Dermis blood vessel endothelial cell (primary cell): ENCODE data around the gene HGD. TPM values are rescaled to one million over a fixed set of nuclear protein-coding genes. Genes with fewer than 3 reads are reported as not detected.
"Not testable (repeated sequence)": the region's sequence is repeated elsewhere in the genome, so short reads cannot be mapped to it uniquely, and the experiment has no call there.

Source experiments
- DNase-seq: peaks from one replicate; pipeline ENCODE4 v3.0.0; 2010
- total RNA-seq: library from RNA; depleted of rRNA; stranded (reverse); fragments of >200 nt; gene quantifications from 2 replicates; pipeline ENCODE4 v1.2.3, GENCODE V29; 2014

HGD gene
- total RNA-seq, 1 donor from 2014 or later, result 2.4 TPM

DNA sequence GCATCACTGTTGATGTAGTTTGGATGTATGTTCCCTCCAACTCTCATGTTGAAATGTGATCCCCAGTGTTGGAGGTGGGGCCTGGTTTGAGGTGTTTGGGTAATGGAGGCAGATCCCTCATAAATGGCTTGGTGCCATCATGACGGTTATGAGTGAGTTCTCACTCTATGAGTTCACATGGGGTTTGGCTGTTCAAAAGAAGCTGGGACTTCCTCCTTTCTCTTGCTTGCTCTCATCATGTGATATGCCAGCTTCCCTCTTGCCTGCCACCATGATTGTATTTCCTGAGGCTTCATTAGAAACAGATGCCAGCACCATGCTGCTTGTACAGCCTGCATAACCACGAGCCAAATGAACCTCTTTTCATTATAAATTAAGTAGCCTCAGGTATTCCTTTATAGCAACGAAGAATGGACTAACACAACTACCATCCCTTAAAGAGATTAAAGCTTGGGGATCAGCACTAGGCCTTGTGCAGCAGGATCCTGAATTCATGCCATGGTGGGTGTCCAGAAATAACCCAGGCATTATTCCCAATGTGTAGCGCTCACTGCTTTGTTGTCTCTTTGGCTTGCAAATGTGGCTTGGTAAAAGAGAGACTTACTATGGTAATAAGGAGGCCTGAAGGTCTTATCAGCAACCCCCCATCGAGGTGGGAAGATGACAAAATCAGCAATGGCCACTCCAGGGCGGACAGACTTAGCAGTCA lies 44.0 kb downstream of the HGD start:
- DNase-seq, result no peak

GRCh38 chr3:120636795-120637401 lies 45.1 kb downstream of the HGD start:
- DNase-seq, result no peak

DNA sequence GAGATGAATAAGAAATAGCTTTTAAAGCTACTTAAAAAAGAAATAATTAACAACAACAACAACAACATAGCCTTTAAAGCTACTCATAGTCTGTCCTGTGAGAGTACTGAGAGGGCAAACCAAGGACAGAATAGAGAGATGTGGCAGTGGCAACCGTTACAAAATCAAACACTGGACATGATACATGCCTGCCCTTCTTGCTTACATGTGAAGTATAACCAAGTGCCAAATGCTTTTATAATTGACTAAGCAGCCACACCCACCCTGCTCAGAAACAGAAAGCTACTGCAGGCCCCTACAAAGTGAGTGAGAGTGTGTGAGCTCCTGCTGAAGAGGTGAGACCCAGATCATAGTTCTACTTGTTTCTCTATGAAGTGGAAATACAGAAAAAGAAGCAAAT lies 47.5 kb downstream of the HGD start:
- no peak for DNase-seq

GRCh38 chr3:120625159-120625586 lies 56.9 kb downstream of the HGD start:
- DNase-seq, result peak; percentile 17

GRCh38 chr3:120623727-120624093 lies 58.3 kb downstream of the HGD start:
- no peak for DNase-seq

- DNase-seq, result peak; percentile 31
These were observed 58.9 kb downstream of the HGD start for GRCh38 chr3:120622870-120623726.

DNA sequence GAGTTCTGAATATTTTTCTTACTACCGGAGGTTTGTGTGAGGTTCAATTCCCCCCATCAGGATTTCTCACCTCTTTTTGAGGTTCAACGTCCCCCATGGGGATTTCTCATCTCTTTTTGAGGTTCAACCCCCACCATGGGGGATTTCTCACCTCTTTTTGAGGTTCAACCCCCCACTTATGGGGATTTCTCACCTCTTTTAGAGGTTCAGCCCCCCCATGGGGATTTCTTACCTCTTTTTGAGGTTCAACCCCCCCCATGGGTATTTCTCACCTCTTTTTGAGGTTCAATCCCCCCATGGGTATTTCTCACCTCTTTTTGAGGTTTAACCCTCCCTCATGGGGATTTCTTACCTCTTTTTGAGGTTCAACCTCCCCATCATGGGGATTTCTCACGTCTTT lies 59.6 kb downstream of the HGD start:
- DNase-seq, result no peak

DNA sequence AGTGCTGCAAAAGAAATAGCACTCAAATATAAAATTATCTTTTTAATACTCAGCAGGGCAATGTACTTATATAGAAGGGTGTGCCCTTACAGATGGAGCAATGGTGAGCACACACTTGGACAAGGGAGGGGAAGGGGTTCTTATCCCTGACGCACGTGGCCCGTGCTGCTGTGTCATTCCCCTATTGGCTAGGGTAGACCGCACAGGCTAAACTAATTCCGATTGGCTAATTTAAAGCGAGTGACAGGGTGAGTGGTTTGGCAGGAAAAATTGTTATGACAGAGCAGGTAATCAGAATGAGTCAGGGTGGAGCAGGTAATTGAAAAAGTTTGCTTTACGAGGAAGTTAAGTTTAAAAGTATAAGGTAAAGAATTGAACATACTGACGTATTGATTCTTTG lies 65.3 kb downstream of the HGD start:
- DNase-seq, result not testable (repeated sequence)

DNA sequence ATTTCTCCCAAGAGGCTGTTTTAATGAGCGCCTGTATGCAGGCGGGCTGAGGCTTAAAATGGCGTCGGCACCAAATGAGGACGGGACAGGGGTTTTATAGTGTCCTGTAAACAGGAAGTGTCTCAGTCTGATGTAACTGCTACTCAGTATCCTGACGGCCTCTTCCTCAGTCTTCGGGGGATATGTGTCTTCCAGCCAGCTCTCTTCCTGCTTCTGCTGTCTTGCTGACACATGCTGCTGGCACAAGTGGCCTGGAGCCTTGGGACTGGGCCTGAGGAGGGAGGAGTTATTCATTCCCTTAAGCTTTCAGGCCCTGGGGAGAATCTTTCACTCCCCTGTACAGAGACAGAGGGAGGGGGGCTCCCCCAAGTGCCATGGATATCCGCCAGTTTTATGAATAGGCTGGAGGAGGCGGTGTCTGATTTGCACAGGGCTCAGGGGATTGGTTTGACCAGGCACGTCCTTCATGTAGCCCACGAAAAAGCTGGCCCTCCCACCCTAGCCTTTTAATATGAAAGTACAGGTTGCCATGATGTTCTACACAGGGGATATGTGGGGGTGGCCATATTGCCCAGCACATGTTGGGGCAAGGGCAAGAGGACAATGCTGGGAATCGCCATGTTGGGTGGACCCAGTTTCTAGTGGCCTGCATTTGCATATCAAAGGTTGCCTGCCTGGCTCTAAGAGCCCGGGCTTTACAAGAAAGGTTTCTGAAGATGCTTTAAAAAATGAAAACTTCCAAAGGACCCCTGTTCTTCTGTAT lies 66.0 kb downstream of the HGD start:
- DNase-seq, result peak; percentile 84

DNA sequence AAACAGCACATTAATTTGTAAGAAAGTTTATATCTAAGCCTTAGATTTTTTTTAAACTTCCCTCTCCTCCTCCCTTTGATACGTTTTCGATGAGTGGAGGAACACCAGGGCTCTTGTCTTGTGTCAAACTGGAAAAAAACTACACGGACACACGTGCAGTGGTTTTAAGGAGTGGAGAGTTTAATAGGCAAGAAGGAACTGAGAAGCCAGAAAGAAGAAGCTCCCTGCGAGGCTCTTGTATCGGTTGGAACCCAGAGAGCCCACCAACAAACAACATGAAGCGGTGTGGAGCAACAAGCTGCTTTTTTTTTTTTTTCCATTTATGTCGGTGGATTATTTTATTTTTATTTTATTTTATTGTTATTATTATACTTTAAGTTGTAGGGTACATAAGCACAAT lies 67.3 kb downstream of the HGD start:
- no peak for DNase-seq

GRCh38 chr3:120608506-120608905 lies 73.5 kb downstream of the HGD start:
- DNase-seq, result no peak

DNA sequence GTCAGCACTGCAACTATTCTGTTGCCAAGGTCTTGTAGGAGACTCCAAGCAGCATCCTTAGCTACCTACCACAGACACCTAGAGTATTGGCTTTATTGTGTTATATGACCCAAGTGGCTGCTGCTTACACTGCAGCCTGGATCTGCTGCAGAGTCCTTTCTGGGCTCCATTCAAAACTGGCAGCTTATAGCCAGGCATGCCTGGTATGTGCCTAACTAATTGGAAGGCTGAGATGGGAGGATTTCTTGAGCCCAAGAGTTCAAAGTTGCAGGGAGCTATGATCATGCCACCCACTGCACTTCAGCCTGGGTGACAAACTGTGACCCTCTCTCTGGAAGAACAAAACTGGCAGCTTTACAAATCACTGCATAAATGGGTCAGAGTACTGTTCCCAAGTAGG lies 77.3 kb downstream of the HGD start:
- no peak for DNase-seq

- no peak for DNase-seq
These were observed 77.7 kb downstream of the HGD start for GRCh38 chr3:120604382-120604781.

- no peak for DNase-seq
These were observed 79.4 kb downstream of the HGD start for GRCh38 chr3:120602682-120603081.

DNA sequence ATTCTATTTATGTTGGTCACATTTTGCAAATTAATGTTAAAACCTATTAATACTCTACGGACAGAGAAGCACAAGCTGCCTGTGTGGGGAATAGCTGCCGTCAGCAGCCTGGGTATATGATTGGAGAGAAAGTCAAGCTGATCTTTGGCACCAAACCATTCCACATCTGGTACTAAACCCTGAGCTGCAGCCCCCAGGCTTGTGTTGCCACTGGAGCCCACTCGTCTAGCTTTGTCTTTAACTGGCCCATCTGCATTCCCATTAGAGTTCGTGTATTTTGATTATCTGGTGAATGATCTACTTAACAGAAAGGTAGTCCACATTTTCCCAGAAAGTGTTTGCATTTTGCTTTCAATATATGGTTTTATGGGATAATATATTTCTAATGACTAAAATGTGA lies 80.5 kb downstream of the HGD start:
- no peak for DNase-seq

GRCh38 chr3:120599211-120599610 lies 82.8 kb downstream of the HGD start:
- no peak for DNase-seq

DNA sequence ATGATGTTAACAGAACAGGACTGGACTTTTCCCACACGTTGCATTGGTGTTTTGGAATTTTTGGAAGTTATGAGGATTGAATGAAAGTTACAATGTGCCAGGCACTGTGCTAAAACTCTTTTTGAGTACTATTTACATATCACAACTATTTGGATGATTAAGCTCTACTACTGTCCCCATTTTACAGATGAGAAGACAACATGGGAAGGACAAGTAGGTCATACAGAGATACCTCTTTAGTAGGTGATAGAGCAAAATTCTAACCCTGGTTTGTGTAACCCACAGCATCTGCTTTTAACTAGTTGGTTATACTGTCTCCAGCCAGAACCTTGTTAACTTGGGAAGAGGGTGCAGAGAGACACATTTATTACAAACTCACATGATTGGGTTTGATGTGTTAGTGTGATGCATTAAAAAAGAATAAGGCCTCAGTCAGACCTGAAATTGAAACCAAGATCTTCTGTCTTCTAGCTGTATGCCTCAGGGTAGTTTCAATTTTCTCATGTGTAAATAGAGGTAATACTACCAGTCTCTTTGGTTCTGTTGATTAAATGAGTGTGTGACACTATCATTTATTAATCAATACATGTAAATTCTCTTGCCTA lies 84.5 kb downstream of the HGD start:
- no peak for DNase-seq

DNA sequence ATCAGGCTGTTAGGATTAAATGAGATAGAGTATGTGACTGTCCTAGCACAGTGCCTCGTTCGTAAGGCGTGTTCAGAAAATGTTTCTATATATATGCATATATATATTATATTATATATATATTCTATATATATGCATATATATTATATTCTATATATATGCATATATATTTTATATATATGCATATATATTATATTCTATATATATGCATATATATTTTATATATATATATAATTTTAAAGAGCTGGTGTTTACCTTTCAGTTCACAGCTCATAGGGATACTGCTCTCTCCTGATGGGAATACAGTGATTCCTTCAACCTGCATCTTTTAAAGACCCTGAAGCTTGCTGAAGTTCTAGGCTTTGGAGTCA lies 85.2 kb downstream of the HGD start:
- no peak for DNase-seq

DNA sequence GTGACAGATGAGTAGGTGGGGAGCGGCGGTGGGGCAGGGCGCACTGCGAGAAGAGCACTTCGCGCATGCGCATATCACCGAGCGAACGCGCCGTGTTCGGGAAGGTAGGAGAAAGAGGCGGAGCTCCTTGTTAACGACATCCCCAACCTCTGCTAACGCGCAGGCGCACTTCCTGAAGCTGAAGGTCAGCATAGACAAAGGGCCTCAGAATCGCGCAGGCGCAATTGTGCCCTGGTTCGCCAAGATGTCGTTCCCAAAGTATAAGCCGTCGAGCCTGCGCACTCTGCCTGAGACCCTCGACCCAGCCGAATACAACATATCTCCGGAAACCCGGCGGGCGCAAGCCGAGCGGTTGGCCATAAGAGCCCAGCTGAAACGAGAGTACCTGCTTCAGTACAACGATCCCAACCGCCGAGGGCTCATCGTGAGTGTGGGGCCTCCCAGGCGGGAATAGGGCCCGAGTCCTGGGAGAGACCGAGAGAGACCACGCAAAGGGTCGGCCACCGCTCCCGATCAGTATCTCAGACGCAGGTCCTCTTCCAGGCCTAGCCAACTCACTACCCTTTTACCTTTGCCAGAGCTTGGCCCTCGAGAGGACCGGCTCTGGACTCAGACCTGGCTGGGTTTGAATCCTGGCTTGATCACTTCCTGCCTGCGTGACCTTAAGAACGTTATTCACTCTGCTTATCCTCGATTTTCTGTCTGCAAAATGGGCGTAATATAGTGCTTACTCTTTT lies 85.8 kb downstream of the HGD start, which contains the start of gene NDUFB4:
NDUFB4 (plus strand) TSS at position 221 of the 737 bp plus-strand sequence; CDS start at position 245, 24 bp downstream.
- DNase-seq, result peak; percentile 99

DNA sequence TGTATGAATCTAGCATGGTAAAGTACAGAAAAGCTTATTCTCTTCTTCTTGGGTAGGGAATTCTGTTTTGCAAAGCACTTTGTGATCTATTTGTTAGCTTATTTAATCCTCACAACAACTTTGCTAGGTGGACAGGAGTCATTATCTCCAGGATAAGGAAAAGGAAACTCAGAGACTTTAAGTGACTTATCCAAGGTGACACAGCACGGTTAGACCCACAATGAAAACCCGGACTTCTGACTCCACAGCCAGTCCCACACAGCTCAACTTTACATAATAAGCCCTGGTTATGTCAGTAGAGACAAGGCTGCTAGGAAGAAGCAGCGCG lies 86.3 kb downstream of the HGD start:
- DNase-seq, result no peak

DNA sequence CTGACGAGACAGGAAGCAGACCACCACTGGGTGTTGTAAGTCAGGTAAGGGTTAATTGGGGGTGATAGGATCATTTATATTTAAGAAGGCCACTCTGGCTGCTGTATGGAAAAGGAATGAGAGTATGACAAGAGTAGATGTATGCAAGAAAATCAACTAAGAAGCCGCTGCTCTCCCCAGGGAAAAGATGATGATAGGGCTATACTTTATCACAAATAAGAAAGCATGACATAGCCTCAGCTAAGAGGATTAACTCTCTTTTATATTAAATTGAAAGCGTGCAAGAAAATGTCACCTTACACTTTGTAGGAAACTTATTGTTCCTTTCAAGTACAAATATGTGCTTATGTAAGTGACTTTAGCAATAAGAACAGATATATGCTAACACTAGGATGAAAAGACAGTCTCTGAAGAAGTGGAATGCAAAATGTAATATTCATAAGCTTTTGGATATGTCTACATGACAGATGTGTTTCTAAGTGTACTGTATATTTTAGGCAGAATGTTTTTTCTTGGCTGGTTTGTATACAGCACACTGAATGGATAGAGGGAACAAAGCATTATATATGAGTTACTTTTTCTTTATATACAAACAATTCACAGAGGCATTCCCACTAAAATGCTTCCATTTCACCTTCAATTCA lies 94.6 kb downstream of the HGD start:
- DNase-seq, result no peak
